GM19452 (cell line): ENCODE results near the gene DISP1.

Experiments used
- ATAC-seq: cut with Tn5 transposase; IDR thresholded peaks from one replicate; pipeline ENCODE4 v1.9.1; 2021; ENCODE audit not compliant: unreplicated experiment

Gene DISP1

GRCh38 chr1:222791006-222791710, 23.7 kb upstream of the DISP1 start:
- no peak for ATAC-seq

DNA sequence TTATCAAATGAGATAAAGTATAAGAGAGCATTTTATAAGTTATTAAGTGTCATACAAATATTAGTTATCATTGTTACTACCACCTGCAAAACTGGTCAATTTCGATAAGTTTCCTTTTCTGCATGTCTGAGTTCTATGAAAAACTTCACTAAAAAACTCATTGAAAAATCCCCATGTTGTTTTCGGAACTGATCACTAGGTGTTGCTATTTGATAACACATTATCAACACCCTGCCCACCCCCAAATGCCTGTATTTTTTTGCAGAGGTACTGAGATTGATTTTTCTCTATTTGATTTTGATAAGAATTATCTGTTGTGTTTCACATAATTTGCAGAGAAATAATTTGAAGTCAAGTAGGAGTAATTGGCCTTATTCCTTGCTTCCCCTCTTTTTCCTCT, 22.1 kb upstream of the DISP1 start:
- no peak for ATAC-seq

DNA sequence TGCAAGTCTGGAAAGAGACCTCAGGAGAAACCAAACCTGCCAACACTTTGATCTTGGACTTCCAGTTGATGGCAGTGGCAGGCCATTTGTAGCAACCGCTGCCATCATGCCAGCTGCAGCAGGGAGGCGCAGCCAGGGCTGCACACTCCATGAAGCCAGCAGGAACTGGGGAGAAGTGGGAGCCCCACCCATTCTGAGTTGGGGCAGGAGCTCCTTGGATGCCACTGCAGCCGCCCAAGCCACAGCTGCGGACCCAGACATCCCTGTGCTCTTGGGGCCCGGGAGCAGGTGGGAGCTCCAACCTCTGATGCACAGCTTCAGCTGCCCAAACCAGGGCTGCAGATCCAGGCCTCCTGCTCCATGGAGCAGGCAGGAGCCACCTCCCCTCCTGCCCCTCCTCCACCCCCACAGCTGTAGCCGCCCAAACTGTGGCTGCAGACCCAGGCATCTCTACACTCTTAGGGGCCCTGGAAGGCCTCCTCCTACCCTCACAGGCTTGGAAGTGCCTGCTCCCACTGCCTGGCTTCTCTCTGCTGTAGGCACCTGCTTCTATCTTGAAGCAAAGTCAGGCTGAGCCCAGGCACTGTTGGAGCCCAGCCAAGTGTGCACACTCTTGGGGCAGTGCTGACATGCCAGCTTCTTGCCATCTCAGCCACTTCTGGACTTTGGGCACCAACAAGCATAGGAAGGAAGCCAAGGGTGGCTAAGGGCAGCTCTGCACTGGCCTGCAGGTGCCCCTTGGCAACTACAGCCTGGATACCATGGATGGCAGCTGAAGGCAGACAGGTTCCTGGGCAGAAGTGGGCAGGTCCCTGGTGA, 20.0 kb upstream of the DISP1 start:
- no peak for ATAC-seq

DNA sequence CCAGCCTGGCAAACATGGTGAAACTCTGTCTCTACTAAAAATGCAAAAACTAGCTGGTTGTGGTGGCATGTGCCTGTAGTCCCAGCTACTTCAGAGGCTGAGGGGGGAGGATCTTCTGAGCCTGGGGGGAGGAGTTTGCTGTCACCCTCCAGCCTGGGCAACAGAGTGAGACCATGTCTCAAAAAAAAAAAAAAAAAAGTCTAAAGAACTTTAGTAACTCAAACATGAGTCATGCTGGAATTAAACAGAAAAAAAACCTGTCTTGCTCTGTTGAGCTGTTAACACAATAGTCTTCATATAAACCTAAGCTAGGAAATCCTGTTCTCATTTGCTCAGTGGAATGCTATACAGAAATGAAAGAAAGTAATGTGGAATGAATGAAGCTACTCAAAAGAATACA, 16.7 kb upstream of the DISP1 start:
- ATAC-seq: no peak

DNA sequence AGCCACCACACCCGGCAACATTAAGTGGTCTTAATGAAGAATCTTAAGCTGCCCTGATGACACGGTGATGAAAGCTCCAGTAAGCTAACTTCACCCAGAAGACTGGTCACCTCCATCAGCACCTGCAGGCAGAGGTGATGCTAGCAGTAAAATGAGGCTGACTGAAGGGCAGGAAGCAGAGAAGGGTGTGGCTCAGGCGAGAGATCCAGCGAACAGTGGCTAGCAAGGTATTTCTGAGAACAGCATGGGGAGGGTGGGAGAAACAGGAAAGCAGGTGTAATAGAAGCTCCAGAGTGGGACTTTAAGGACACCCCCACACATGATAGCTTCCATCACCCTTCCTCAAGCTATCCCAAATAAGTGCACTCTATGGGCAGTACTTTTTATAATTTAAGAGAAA, 15.9 kb upstream of the DISP1 start:
- no peak for ATAC-seq

GRCh38 chr1:222801067-222801466, 13.8 kb upstream of the DISP1 start:
- ATAC-seq: no peak

DNA sequence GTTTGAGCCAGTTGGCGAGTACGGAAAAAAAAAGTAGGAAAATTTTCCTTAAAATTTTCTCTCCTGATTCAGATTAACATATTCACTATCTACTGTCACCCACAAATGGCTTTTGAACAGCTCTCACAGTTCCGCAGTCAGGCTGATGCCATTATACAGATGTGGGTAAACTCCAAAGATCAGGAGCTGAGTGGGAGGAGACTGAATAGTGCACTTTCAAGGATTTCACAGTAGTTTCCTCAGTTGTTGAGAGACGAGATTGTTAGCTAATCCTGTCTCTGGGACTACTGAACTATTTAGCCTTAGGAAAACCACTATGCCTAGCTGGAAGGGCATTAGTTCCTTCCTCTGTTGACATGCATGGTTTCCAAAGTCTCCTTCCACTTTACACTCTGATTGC, 3.2 kb upstream of the DISP1 start:
- no peak for ATAC-seq

DNA sequence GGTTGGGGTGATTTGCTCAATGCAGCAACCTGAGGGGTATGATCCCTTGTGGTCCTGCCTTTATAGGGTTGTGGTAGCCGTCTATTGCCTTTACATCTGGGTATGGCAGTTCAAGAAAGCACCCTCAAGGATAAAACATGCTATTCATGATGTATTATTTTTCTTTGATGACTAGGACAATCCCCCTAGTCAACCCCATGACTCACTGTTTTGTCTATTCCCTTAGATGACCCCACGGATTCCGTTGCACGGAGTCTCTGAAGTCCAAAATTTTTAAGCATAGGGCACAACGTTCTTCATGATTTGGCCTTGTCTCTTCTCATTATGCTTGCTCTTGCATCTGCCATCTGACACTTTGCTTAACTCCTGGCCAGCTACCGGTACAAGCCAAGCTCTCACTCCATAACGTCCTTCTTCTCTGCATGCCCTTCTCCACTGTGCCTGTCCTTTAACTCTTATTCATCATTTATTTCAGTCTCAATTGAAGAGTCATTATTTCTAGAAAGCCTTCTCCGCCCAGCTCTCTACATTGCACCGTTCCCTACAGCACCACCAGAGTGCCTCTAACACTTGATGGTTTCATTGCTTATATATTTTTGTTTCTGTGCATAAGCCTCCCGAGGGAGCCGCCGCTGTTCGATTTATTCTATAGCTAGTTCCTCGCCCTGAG, 838 bp upstream of the DISP1 start:
- ATAC-seq: no peak

DNA sequence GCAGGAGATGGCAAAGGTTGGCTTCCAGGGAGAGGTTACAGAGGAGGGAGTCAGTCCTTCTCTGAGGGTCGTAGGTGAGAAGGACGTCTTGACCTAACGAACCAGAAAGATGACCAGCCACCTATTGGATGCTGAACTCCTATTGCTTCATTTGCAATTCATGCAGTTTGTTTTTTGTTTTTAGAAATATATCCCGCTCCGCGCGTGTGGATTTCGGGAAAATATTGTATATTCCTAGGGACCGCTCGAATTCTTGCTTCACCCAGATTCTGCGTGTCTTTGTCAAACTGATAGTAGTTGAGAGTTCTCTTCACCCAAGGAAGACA, 564 bp downstream of the DISP1 start:
- no peak for ATAC-seq

DNA sequence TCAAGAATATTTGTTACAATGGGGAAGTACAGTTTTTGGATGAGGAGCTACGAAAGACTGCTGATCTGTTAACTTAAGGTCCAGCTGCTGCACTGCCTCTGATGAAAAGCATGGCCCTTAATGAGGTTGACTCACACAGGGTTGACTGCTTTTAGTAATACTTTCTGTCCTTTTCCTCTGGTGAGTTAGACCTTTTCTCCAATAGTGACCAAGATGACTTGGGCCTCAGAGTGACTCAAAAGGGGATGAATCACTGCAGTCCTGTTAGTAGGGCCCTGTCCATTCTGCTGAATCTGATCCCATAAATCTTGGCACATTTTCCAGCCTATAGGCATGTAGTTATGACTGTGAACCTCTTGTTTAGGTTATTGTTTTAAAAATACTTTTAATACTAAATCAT, 2.7 kb downstream of the DISP1 start:
- ATAC-seq: no peak

- no peak for ATAC-seq
Measured at GRCh38 chr1:222818171-222818570, 3.3 kb downstream of the DISP1 start.

DNA sequence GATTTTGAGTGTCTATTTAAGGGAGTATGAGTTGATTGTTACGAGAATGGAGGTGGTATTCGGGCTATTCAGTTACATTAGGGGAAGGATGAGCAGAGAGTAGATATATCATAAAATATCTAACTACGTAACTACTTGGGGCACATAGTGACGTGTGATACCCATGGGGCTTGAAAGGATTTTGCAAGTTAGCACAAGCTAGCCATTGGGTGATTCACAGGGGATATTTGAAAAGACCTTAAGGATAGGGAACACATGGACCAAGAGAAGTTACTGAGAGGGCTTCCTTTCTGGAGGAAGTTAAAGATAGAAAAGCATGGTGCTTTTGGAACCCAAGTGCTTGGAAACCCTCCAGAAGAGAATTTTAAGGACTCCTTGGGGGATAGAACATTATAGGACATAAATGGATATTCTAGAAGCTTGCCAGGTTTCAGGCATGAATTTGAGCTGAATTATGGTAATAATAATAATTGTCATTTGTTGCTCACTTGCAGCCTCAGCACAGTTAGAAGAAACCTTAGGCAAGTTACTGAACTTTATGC, 5.4 kb downstream of the DISP1 start:
- no peak for ATAC-seq

DNA sequence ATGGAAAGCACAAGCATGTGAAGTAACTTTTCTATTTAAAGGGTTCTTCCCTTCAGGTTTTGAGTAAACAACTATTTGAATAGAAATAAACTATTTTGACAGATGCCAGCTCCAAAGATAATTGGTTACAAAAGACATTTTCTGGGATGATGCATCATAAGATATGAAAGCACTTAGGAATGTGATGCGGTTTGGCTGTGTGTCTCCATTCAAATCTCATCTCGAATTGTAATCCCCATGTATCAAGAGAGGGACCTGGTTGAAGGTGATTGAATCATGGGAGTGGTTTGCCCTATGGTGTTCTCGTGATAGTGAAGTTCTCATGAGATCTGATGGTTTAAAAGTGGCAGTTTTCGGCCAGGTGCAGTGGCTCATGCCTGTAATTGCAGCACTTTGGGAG, 6.4 kb downstream of the DISP1 start:
- ATAC-seq: no peak

- ATAC-seq: no peak
Measured at GRCh38 chr1:222823695-222824094, 8.9 kb downstream of the DISP1 start.

GRCh38 chr1:222824641-222825040, 9.8 kb downstream of the DISP1 start:
- no peak for ATAC-seq

- no peak for ATAC-seq
Measured at GRCh38 chr1:222828939-222829338, 14.1 kb downstream of the DISP1 start.

DNA sequence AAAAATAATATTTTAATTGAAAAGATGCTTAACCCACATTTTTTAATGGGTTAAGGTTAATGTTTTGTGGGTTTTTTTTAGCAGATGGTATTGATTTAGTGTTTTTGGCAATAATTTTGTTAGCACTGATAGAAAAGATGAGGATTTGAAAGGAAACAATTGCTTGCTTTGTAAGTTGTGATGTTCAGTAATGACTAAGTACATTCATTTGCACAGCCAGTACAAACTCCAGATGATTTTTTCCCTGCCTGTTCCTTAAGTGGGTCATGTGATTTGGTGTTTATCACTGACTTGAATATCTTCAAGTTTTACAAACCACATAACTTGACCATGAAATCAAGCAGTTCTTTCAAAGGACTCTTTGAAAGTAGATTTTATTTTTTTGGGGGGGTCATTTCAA, 15.0 kb downstream of the DISP1 start:
- no peak for ATAC-seq

DNA sequence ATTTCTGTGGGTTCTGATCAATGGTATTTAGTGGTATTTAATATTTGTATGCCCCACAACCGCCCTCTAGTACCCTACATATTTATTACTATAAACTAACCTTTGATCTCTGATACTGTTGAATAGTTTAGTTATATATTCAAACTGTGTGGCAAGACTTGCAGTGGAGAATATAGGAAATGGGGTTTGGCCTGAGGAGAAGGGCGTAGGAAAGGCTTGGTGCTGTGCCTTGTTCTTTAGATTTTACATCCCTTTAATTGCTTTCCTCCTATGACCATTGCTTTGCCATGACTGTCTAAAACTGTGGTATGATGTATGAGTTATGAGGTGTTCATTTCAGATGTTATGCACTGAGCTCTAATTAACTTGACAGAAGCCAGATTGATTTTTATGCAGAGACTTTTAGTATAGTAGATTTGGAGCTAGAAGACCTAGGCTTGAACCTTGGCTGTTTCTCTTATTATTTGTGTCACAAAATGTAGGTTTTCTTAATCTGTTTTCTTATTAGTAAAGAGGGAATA, 18.6 kb downstream of the DISP1 start:
- no peak for ATAC-seq

GRCh38 chr1:222843469-222844410, 28.9 kb downstream of the DISP1 start:
- no peak for ATAC-seq

DNA sequence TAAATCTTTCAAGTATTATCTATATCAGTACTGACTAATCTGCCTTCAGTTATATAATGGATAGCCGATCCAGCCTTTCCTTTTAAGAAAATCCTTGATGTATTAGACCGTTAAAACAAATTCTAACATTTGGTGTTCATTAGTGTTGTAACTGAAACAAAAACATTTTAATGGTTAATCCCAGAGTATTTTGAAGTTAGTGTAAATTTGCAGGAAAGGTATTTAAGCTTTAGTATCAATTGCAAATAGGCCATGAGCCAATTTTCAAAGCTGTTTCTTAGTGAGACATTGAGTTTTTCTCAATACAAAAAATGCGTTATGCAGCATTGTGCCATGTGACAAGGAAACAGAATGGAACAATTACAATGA, 29.6 kb downstream of the DISP1 start:
- no peak for ATAC-seq

GRCh38 chr1:222845763-222846162, 30.9 kb downstream of the DISP1 start:
- no peak for ATAC-seq
